Ammon's horn (tissue), 1 donor: ENCODE data around the gene IRS2.

Experiments
- DNase-seq: peaks from one replicate; pipeline ENCODE4 v3.0.0-alpha.2; 2016; ENCODE audit warnings: low spot score

IRS2 gene

DNA sequence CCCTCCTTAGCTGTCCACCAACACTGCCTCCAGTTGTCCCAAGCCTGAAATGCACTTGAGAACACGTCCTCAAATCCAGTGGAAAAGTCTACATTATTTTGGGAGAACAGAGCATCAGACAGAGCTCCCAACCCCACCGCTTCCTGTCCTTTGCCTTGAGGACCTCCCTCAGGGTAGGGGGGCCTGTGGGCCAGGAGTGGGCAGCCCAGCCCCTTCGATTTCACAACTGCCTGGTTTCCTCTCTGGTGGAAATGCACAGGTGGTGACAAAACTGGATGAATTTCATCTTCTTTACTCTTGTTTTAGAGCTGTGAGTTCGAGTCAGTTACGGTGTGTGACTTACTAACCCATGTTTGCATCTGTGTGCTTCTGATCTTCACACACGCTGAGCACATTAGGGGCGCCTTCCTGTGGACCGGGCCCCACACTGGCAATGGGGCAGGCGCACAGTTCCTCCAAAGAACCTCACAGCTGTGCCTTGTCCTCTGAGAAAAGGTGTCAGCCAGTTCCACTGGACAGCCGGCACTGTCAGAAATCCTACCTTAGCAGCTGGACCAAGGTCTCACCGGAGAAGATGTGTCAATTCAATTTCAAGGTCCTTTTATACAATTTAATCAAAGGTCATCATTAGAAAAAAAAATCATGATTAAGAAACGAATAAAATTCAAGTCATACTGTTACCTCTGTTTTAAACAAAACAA is 80.2 kb downstream of the IRS2 start:
- DNase-seq = no peak

DNA sequence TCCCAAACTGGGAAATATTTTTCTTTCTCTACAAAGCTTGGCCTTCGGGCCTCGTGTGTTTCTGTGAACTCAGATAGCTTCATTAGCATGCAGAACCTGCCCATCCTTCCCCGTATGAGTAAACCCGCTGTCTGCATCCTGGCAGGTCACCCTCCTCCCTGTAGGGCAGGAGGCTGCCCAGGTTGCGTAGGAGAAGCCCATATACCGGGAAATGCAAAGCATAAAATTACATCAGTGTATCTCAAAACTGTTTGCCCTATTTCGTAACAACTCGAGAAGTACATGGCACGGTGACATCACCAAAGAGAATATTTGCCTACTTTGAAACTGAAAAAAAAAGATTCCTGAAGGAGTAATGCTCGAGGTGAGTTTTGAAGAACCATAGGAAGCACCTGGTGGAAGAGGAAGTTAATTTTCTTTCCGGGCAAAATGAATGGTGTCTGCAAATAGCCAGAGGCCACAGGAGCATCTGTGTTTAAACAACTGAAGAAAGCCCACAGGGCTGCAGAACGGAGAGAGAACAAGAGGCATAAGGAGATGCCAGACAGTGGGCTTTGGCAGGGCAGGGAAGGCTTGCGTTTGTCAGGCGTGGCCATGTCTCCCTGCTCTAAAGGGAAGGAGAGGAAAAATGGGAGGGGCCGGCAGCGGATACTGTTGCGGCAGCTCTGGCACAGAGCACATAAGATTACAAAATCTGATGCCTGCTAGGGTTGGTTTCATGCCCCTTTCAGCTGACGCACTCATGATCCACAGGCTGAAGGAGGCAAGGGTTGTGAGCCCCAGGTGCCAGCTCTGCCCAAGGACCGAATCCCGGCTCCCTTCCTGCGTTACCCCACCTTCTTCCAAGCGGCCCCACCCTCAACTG is 81.4 kb downstream of the IRS2 start:
- peak; percentile 67 for DNase-seq

DNA sequence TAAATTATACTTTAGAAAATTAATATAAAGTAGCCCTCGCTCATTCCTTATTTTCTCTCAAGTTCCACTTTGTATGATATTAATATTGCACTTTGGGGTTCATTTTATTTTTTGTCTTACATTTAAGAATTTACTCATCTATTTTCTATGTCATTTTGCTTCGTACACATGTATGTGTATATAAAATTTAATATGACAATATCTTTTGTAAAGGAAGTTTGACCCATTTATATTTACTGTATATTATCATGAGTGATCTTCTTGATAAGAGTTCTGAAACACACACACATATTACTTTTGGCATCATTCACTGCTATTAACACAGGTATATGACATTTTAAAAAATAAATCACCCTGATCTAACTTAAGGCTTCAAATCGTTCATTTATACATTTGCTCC is 83.1 kb downstream of the IRS2 start:
- DNase-seq = no peak
